Ammon's horn (tissue), 1 donor: ENCODE data around the gene TXLNG.

ENCODE experiments used
- DNase-seq: peaks from one replicate; pipeline ENCODE4 v3.0.0-alpha.2; 2016; ENCODE audit warnings: low spot score

Gene TXLNG

GRCh38 chrX:16785247-16786138 is 773 bp upstream of the TXLNG start:
- DNase-seq, result no peak

GRCh38 chrX:16786791-16787735 is 797 bp downstream of the TXLNG start:
- DNase-seq, result no peak

- DNase-seq, result no peak
Observed at GRCh38 chrX:16788477-16788876, 2.2 kb downstream of the TXLNG start.

- DNase-seq, result no peak
Observed at GRCh38 chrX:16796298-16796697, 10.0 kb downstream of the TXLNG start.

GRCh38 chrX:16797358-16797757 is 11.1 kb downstream of the TXLNG start:
- peak; percentile 11 for DNase-seq

- no peak for DNase-seq
Observed at GRCh38 chrX:16797841-16798240, 11.6 kb downstream of the TXLNG start.

- DNase-seq, result no peak
Observed at GRCh38 chrX:16804923-16805464, 18.7 kb downstream of the TXLNG start.

GRCh38 chrX:16807548-16807947 is 21.3 kb downstream of the TXLNG start:
- no peak for DNase-seq

GRCh38 chrX:16807976-16808542 is 21.8 kb downstream of the TXLNG start:
- DNase-seq, result no peak

GRCh38 chrX:16814597-16814996 is 28.3 kb downstream of the TXLNG start:
- no peak for DNase-seq

GRCh38 chrX:16819634-16820033 is 33.4 kb downstream of the TXLNG start:
- DNase-seq, result no peak

GRCh38 chrX:16822723-16823122 is 36.5 kb downstream of the TXLNG start:
- DNase-seq, result no peak

- no peak for DNase-seq
Observed at GRCh38 chrX:16825264-16826035, 39.2 kb downstream of the TXLNG start.

- peak; percentile 59 for DNase-seq
Observed at GRCh38 chrX:16826207-16826606, 39.9 kb downstream of the TXLNG start.

- no peak for DNase-seq
Observed at GRCh38 chrX:16827225-16827624, 41.0 kb downstream of the TXLNG start.

- DNase-seq, result no peak
Observed at GRCh38 chrX:16828124-16828908, 42.0 kb downstream of the TXLNG start.

- no peak for DNase-seq
Observed at GRCh38 chrX:16832301-16832700, 46.0 kb downstream of the TXLNG start.

GRCh38 chrX:16834806-16835205 is 48.5 kb downstream of the TXLNG start:
- no peak for DNase-seq

- DNase-seq, result no peak
Observed at GRCh38 chrX:16836371-16836770, 50.1 kb downstream of the TXLNG start.

GRCh38 chrX:16838202-16839066 is 52.2 kb downstream of the TXLNG start:
- no peak for DNase-seq
